GM23338 (cell line): ENCODE data around the gene NLRP6. TPM values are rescaled to one million over a fixed set of nuclear protein-coding genes. Genes with fewer than 3 reads are reported as not detected.

Experiments used
- ATAC-seq: fragments of 200-7000 bp; cut with Tn5 transposase; 3 replicates; pipeline ENCODE4 v1.9.1; 2020
- DNase-seq: peaks from one replicate; pipeline ENCODE4 v3.0.0-alpha.2; 2015; ENCODE audit warnings: low spot score
- H2AFZ ChIP-seq: fragments of 200-600 bp; sonication (generic); 2 replicates; pipeline ENCODE4 v1.8.0; 2016; ENCODE audit warnings: antibody characterized with exemption, mild to moderate bottlenecking, moderate library complexity
- H3F3A ChIP-seq: fragments of 200-600 bp; sonication (generic); replicated peaks from 2 replicates; pipeline ENCODE4 v1.8.0; 2017; ENCODE audit warnings: antibody characterized with exemption, mixed run types, low read depth
- H3K27ac ChIP-seq: fragments of 200-600 bp; sonication (generic); 2 replicates; pipeline ENCODE4 v1.6.1; 2016; ENCODE audit warnings: low read depth
- H3K27me3 ChIP-seq: fragments of 200-600 bp; sonication (generic); 2 replicates; pipeline ENCODE4 v1.8.0; 2016; ENCODE audit warnings: mild to moderate bottlenecking, mixed run types, moderate library complexity; ENCODE audit not compliant: insufficient read depth
- H3K36me3 ChIP-seq: fragments of 200-600 bp; sonication (generic); 2 replicates; pipeline ENCODE4 v1.8.0; 2016; ENCODE audit warnings: mild to moderate bottlenecking; ENCODE audit not compliant: insufficient read depth
- H3K4me1 ChIP-seq: fragments of 200-600 bp; sonication (generic); 2 replicates; pipeline ENCODE4 v1.8.0; 2016; ENCODE audit warnings: mild to moderate bottlenecking, moderate library complexity; ENCODE audit not compliant: insufficient read depth
- H3K4me2 ChIP-seq: fragments of 200-600 bp; sonication (generic); 2 replicates; pipeline ENCODE4 v1.7.1; 2017; ENCODE audit warnings: mixed run types
- H3K4me3 ChIP-seq: fragments of 200-600 bp; sonication (generic); 2 replicates; pipeline ENCODE4 v1.6.1; 2016; ENCODE audit warnings: mixed run types
- H3K79me2 ChIP-seq: fragments of 200-600 bp; sonication (generic); replicated peaks from 2 replicates; pipeline ENCODE4 v1.8.0; 2017; ENCODE audit warnings: mild to moderate bottlenecking; ENCODE audit not compliant: insufficient read depth
- H3K9me2 ChIP-seq: fragments of 200-600 bp; sonication (generic); 2 replicates; pipeline ENCODE4 v1.8.0; 2017; ENCODE audit not compliant: insufficient read depth
- H4K20me1 ChIP-seq: fragments of 200-600 bp; sonication (generic); replicated peaks from 2 replicates; pipeline ENCODE4 v1.8.0; 2017; ENCODE audit warnings: mild to moderate bottlenecking; ENCODE audit not compliant: insufficient read depth
- H3K27ac Mint-ChIP-seq: 2 replicates; pipeline ENCODE4 v1.8.0; 2020; ENCODE audit warnings: inconsistent platforms, mild to moderate bottlenecking, moderate library complexity, mixed read lengths
- H3K27me3 Mint-ChIP-seq: 3 replicates; pipeline ENCODE4 v1.8.0; 2022; ENCODE audit warnings: low read depth, mild to moderate bottlenecking, moderate library complexity, mixed read lengths, inconsistent platforms; ENCODE audit not compliant: insufficient read depth, poor library complexity
- H3K36me3 Mint-ChIP-seq: 3 replicates; pipeline ENCODE4 v1.8.0; 2021; ENCODE audit warnings: low read depth, mild to moderate bottlenecking, inconsistent platforms, moderate library complexity, mixed read lengths
- H3K4me1 Mint-ChIP-seq: 3 replicates; pipeline ENCODE4 v1.8.0; 2020; ENCODE audit warnings: mild to moderate bottlenecking, inconsistent platforms, mixed read lengths
- H3K4me3 Mint-ChIP-seq: 3 replicates; pipeline ENCODE4 v1.8.0; 2021; ENCODE audit warnings: moderate library complexity, mild to moderate bottlenecking, inconsistent platforms, mixed read lengths
- H3K9me3 Mint-ChIP-seq: 3 replicates; pipeline ENCODE4 v1.8.0; 2020; ENCODE audit warnings: moderate library complexity, mild to moderate bottlenecking, inconsistent platforms, mixed read lengths
- CREB1 ChIP-seq: fragments of 250-450 bp; sonication (Bioruptor Pico); IDR thresholded peaks from 2 replicates; pipeline ENCODE4 v1.5.0; 2020; ENCODE audit warnings: low read depth, mild to moderate bottlenecking, moderate library complexity
- ETS1 ChIP-seq: IDR thresholded peaks from 2 replicates; pipeline ENCODE4 v1.6.1; 2016; ENCODE audit warnings: antibody characterized with exemption
- EZH2 ChIP-seq: fragments of 200-600 bp; sonication (generic); IDR thresholded peaks from one replicate; pipeline ENCODE4 v1.8.0; 2017; ENCODE audit warnings: antibody characterized with exemption, mild to moderate bottlenecking, low read depth; ENCODE audit not compliant: unreplicated experiment
- EZH2phosphoT487 ChIP-seq: fragments of 200-600 bp; sonication (generic); IDR thresholded peaks from one replicate; pipeline ENCODE4 v1.8.1; 2018; ENCODE audit warnings: antibody characterized with exemption; ENCODE audit not compliant: unreplicated experiment
- JUNB ChIP-seq: IDR thresholded peaks from one replicate; pipeline ENCODE4 v1.6.1; 2016; ENCODE audit warnings: antibody characterized with exemption; ENCODE audit not compliant: unreplicated experiment
- NANOG ChIP-seq: IDR thresholded peaks from 2 replicates; pipeline ENCODE4 v1.6.1; 2016; ENCODE audit warnings: antibody characterized with exemption, borderline replicate concordance
- POLR2AphosphoS5 ChIP-seq: IDR thresholded peaks from 2 replicates; pipeline ENCODE4 v1.6.1; 2016; ENCODE audit warnings: antibody characterized with exemption, low read depth
- STAT1 ChIP-seq: IDR thresholded peaks from one replicate; pipeline ENCODE4 v1.6.1; 2016; ENCODE audit warnings: antibody characterized with exemption; ENCODE audit not compliant: unreplicated experiment
- ZNF114 ChIP-seq: fragments of 250-450 bp; sonication (Bioruptor Pico); IDR thresholded peaks from 2 replicates; pipeline ENCODE4 v1.5.0; 2020; ENCODE audit warnings: mild to moderate bottlenecking, moderate library complexity
- ZNF331 ChIP-seq: fragments of 250-450 bp; sonication (Bioruptor Pico); IDR thresholded peaks from 2 replicates; pipeline ENCODE4 v1.5.0; 2020; ENCODE audit warnings: low read depth, mild to moderate bottlenecking, moderate library complexity
- ZNF462 ChIP-seq: fragments of 250-450 bp; sonication (Bioruptor Pico); IDR thresholded peaks from 2 replicates; pipeline ENCODE4 v1.5.0; 2020; ENCODE audit warnings: mild to moderate bottlenecking, moderate library complexity
- polyA plus RNA-seq: library from polyadenylated mRNA; unstranded; fragments of >200 nt; fragmentation: Nextera tagmentation; extraction: Ambion mirVana; gene quantifications from 2 replicates; pipeline ENCODE4 v1.2.1, GENCODE V29; 2016
- total RNA-seq: library from RNA; depleted of rRNA; stranded (reverse); fragments of >200 nt; shearing (Covaris generic); gene quantifications from 2 replicates; pipeline ENCODE4 v1.2.3, GENCODE V29; 2014
- TF ChIP-seq, protein P1 (sequence below): IDR thresholded peaks from one replicate; pipeline ENCODE4 v1.6.1; 2018; ENCODE audit warnings: antibody characterized with exemption; ENCODE audit not compliant: unreplicated experiment
- TF ChIP-seq, protein P2 (sequence below), 2 experiments: fragments of 200-600 bp in 1 of 2; sonication (generic) in 1 of 2; conservative IDR thresholded peaks; 2 replicates each; pipeline versions ENCODE4 v1.5.1 to v1.6.1; 2016 to 2017; ENCODE audit warnings: antibody characterized with exemption in 2 of 2, low read depth in 2 of 2, mild to moderate bottlenecking in 2 of 2, moderate library complexity in 1 of 2

Gene NLRP6
- total and polyA plus RNA-seq, 2 experiments from 2014 or later, result 0.15 to 0.73 TPM

GRCh38 chr11:236774-237767, 41.1 kb upstream of the NLRP6 start, which contains the start of gene PSMD13:
Gene PSMD13, plus strand, starts transcription at chr11:236976. Its CDS starts 74 bp downstream, at chr11:237050.
- 0 out of 3 replicates have a peak, but pooled peaks cover 4% of the 10 kb centered on the region for H3K4me1 Mint-ChIP-seq
- H3K36me3 Mint-ChIP-seq, result peaks cover 15% of the 10 kb centered on the region
- ATAC-seq (peak; percentile 94), DNase-seq (peak; percentile 90)
- Histone ChIP-seq H3F3A (peaks cover 11% of the 10 kb centered on the region; the same call in 1 of the 2 replicates), H3K79me2 (peaks cover 26% of the 10 kb centered on the region), H4K20me1 (peaks cover 18% of the 10 kb centered on the region), H3K4me3 (peak within 1 kb of the TSS; percentile 99), H3K27me3 (no peaks in the 10 kb centered on the region), H3K36me3 (peaks cover 8% of the 10 kb centered on the region), H3K27ac (peak within 1 kb of the TSS; percentile 91; the same call in 1 of the 2 replicates), H2AFZ (peak within 1 kb of the TSS; percentile 99), H3K9me2 (no peaks in the 10 kb centered on the region), H3K4me2 (peak within 1 kb of the TSS; percentile 100), H3K4me1 (peaks cover 10% of the 10 kb centered on the region)
- no peaks in the 10 kb centered on the region for H3K9me3 Mint-ChIP-seq
- H3K4me3 Mint-ChIP-seq, result peak within 1 kb of the TSS; percentile 93
- TF ChIP-seq, protein P1, sequence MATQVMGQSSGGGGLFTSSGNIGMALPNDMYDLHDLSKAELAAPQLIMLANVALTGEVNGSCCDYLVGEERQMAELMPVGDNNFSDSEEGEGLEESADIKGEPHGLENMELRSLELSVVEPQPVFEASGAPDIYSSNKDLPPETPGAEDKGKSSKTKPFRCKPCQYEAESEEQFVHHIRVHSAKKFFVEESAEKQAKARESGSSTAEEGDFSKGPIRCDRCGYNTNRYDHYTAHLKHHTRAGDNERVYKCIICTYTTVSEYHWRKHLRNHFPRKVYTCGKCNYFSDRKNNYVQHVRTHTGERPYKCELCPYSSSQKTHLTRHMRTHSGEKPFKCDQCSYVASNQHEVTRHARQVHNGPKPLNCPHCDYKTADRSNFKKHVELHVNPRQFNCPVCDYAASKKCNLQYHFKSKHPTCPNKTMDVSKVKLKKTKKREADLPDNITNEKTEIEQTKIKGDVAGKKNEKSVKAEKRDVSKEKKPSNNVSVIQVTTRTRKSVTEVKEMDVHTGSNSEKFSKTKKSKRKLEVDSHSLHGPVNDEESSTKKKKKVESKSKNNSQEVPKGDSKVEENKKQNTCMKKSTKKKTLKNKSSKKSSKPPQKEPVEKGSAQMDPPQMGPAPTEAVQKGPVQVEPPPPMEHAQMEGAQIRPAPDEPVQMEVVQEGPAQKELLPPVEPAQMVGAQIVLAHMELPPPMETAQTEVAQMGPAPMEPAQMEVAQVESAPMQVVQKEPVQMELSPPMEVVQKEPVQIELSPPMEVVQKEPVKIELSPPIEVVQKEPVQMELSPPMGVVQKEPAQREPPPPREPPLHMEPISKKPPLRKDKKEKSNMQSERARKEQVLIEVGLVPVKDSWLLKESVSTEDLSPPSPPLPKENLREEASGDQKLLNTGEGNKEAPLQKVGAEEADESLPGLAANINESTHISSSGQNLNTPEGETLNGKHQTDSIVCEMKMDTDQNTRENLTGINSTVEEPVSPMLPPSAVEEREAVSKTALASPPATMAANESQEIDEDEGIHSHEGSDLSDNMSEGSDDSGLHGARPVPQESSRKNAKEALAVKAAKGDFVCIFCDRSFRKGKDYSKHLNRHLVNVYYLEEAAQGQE, result no peak
- TF ChIP-seq ZNF462 (CRISPR knock-in tag) (no peak), EZH2phosphoT487 (no peak), STAT1 (no peak), ZNF331 (CRISPR knock-in tag) (no peak), POLR2AphosphoS5 (peak; percentile 62), ZNF114 (CRISPR knock-in tag) (no peak), ETS1 (peak; percentile 53; the same call in 1 of the 2 replicates), JUNB (no peak), CREB1 (CRISPR knock-in tag) (no peak), NANOG (no peak), EZH2 (no peak)
- TF ChIP-seq, protein P2, sequence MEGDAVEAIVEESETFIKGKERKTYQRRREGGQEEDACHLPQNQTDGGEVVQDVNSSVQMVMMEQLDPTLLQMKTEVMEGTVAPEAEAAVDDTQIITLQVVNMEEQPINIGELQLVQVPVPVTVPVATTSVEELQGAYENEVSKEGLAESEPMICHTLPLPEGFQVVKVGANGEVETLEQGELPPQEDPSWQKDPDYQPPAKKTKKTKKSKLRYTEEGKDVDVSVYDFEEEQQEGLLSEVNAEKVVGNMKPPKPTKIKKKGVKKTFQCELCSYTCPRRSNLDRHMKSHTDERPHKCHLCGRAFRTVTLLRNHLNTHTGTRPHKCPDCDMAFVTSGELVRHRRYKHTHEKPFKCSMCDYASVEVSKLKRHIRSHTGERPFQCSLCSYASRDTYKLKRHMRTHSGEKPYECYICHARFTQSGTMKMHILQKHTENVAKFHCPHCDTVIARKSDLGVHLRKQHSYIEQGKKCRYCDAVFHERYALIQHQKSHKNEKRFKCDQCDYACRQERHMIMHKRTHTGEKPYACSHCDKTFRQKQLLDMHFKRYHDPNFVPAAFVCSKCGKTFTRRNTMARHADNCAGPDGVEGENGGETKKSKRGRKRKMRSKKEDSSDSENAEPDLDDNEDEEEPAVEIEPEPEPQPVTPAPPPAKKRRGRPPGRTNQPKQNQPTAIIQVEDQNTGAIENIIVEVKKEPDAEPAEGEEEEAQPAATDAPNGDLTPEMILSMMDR (conservative IDR thresholded peaks at IDR 0.05; ENCODE audit: low read depth in 2 of 2), result no peak
- H3K27ac Mint-ChIP-seq, result peak within 1 kb of the TSS; percentile 96
- H3K27me3 Mint-ChIP-seq, result peaks cover 5% of the 10 kb centered on the region
